ENCODE data around the gene TMSB10.
"Not testable (repeated sequence)": the region's sequence is repeated elsewhere in the genome, so short reads cannot be mapped to it uniquely, and the experiment has no call there.

TMSB10 gene

GRCh38 chr2:84939426-84940087, 34.1 kb downstream of the TMSB10 start:
- DNase-seq (ENCODE audit: low read depth in 2 of 2): peak; percentile 67 to 76

- no peak for DNase-seq (ENCODE audit: low read depth in 2 of 2)
Measured at GRCh38 chr2:84940088-84940470, 34.6 kb downstream of the TMSB10 start.

GRCh38 chr2:84940831-84941412, 35.5 kb downstream of the TMSB10 start:
- DNase-seq (ENCODE audit: low read depth in 2 of 2): no peak

- DNase-seq (ENCODE audit: low read depth in 2 of 2): no peak
Measured at GRCh38 chr2:84942166-84942565, 36.7 kb downstream of the TMSB10 start.

- DNase-seq (ENCODE audit: low read depth in 2 of 2): no peak
Measured at GRCh38 chr2:84942964-84943421, 37.5 kb downstream of the TMSB10 start.

GRCh38 chr2:84944295-84944909, 38.9 kb downstream of the TMSB10 start:
- DNase-seq (ENCODE audit: low read depth in 2 of 2): no peak

GRCh38 chr2:84945838-84946203, 40.4 kb downstream of the TMSB10 start:
- not testable (repeated sequence) for DNase-seq (ENCODE audit: low read depth in 2 of 2)

GRCh38 chr2:84946204-84947009, 41.0 kb downstream of the TMSB10 start:
- peak; percentile 66 to 73 for DNase-seq (ENCODE audit: low read depth in 2 of 2)

- DNase-seq (ENCODE audit: low read depth in 2 of 2): no peak
Measured at GRCh38 chr2:84947010-84947593, 41.6 kb downstream of the TMSB10 start.

- no peak for DNase-seq (ENCODE audit: low read depth in 2 of 2)
Measured at GRCh38 chr2:84953535-84953934, 48.1 kb downstream of the TMSB10 start.

GRCh38 chr2:84954329-84954728, 48.9 kb downstream of the TMSB10 start:
- DNase-seq (ENCODE audit: low read depth in 2 of 2): no peak

Measured in stimulated activated CD8-positive, alpha-beta memory T cell treated with anti-CD3 and anti-CD28 coated beads, Interleukin-15, amount 100 ng/mL, for 48 hours (primary cell).